Keratinocyte (primary cell): Measurements from ENCODE around the gene RTN1.

Experiments
- CTCF ChIP-seq, 3 experiments: IDR thresholded peaks in 1 of 3; conservative IDR thresholded peaks in 1 of 3; optimal IDR thresholded peaks in 1 of 3; 2 replicates in 2 of 3; 3 replicates in 1 of 3; pipeline versions ENCODE3 to v1.5.1; 2011; ENCODE audit warnings: low read length in 3 of 3, mild to moderate bottlenecking in 3 of 3, moderate library complexity in 2 of 3, control low read depth in 1 of 3, inconsistent platforms in 1 of 3; ENCODE audit not compliant: insufficient read depth in 2 of 3; ENCODE audit errors: extremely low read depth in 1 of 3
- EZH2 ChIP-seq: IDR thresholded peaks from one replicate; pipeline ENCODE4 v1.6.1; 2012; ENCODE audit warnings: inconsistent platforms, mild to moderate bottlenecking, low read length, moderate library complexity

GRCh38 chr14:59912443-59912842 lies 41.9 kb upstream of the RTN1 start:
- TF ChIP-seq CTCF (optimal IDR thresholded peaks at IDR 0.05 in 1 of 3, IDR thresholded peaks at IDR 0.05 in 1 of 3, conservative IDR thresholded peaks at IDR 0.05 in 1 of 3; ENCODE audit: extremely low read depth in 1 of 3, insufficient read depth in 2 of 3, low read length in 3 of 3) = no peak
- no peak for TF ChIP-seq EZH2
